ENCODE results near the gene CDT1.

CDT1 gene

DNA sequence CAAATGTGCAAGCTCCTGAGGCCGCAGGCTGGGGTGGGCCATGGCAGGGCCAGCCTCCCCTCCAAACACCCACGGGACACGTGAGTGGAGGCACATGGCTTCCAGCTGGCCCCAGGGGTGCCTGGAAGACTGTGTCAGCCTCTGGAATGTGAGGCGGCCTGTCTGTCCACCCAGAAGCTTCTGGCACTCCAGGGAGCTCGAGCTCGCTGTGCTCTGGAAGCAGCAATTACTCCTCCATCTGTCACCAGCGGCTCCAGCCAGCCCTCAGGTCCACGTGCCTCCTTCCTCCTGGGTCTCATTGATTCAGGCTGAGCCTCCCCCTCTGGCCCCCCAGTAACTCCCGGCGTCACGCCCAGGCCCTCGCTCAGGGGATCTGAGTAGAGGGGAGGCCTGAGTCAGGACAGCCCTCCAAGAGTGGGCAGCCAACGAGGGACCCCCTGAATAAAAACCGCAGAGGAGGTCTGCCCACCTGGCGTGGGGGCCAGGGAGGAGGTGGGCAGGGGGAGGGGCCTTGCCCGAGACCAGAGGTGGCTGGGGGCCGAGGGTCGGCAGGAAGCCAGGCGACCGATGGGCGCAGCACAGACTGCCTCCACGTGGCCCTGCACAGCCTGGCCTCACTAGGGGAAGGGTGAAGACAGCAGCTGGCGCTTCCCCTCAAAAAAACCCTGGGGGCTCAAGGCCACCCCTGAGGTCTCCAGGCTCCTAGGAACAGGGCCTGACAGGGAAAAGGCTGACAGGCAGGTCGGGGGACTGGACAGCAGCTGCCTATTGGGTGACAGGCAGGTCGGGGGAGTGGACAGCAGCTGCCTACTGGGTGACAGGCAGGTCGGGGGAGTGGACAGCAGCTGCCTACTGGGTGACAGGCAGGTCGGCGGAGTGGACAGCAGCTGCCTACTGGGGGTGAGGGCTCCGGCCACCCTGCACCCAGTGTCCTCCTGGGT is 30.4 kb upstream of the CDT1 start:
- no peaks in the 10 kb centered on the region for H3K79me2 ChIP-seq (ENCODE audit: insufficient read depth, low read length)

DNA sequence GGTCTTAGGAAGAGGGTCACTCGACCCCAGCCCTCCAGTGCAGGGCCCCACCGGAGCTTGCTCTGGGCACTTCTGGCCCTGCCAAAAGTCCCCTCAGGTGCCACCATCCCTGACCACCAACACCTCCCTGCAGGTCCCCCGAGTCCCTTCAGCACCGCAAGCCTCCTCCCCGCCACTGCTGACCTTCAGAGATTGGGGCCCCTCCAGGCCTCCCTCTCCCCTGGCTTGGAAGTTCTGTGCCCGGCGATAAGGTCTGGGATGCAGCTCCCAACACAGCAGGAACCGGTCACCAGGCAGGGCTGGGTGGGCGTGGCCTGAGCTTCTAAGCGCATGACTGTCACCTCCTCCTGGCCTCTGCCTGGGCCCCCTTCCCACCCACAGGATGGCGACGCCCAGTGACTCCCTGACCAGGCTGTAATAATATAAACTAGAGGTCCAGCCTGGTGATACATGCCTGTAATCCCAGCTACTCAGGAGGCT is 29.7 kb upstream of the CDT1 start:
- H3K36me3 ChIP-seq (ENCODE audit: insufficient read depth, low read length), result no peaks in the 10 kb centered on the region
- TF ChIP-seq, protein P1, sequence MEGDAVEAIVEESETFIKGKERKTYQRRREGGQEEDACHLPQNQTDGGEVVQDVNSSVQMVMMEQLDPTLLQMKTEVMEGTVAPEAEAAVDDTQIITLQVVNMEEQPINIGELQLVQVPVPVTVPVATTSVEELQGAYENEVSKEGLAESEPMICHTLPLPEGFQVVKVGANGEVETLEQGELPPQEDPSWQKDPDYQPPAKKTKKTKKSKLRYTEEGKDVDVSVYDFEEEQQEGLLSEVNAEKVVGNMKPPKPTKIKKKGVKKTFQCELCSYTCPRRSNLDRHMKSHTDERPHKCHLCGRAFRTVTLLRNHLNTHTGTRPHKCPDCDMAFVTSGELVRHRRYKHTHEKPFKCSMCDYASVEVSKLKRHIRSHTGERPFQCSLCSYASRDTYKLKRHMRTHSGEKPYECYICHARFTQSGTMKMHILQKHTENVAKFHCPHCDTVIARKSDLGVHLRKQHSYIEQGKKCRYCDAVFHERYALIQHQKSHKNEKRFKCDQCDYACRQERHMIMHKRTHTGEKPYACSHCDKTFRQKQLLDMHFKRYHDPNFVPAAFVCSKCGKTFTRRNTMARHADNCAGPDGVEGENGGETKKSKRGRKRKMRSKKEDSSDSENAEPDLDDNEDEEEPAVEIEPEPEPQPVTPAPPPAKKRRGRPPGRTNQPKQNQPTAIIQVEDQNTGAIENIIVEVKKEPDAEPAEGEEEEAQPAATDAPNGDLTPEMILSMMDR (IDR thresholded peaks at IDR 0.05; ENCODE audit: low read length), result no peak
- no peak for TF ChIP-seq EZH2 (IDR thresholded peaks at IDR 0.05; ENCODE audit: borderline replicate concordance, low read length)
- no peak overlapping the region for H3K4me2 ChIP-seq (ENCODE audit: low read length)
- peaks cover 3% of the 10 kb centered on the region; the same call in 1 of the 2 replicates for H3K27me3 ChIP-seq (ENCODE audit: insufficient read depth, low read length)
- H3K4me1 ChIP-seq (ENCODE audit: insufficient read depth, low read length, severe bottlenecking), result peaks cover 17% of the 10 kb centered on the region
- no peaks in the 10 kb centered on the region for H3K9me3 ChIP-seq (ENCODE audit: low read length)
- H3K9ac ChIP-seq (ENCODE audit: low read length), result no peak overlapping the region
- no peaks in the 10 kb centered on the region for H4K20me1 ChIP-seq (ENCODE audit: insufficient read depth, low read length)
- no peak overlapping the region for H3K4me3 ChIP-seq (ENCODE audit: low read depth, low read length, poor library complexity, severe bottlenecking)
- no peaks in the 10 kb centered on the region for H3F3A ChIP-seq (ENCODE audit: insufficient read depth, low read length)
- no peaks in the 10 kb centered on the region for H3K79me2 ChIP-seq (ENCODE audit: insufficient read depth, low read length)
- H3K9me2 ChIP-seq (ENCODE audit: low read depth, low read length), result no peaks in the 10 kb centered on the region
- H2AFZ ChIP-seq (ENCODE audit: low read length), result no peak overlapping the region
- H3K27ac ChIP-seq (ENCODE audit: low read depth, low read length, poor library complexity, severe bottlenecking), result no peak overlapping the region

More for the DNA sequence above, 30.4 kb upstream of the CDT1 start:
- Histone ChIP-seq H3K4me3 (ENCODE audit: low read depth, low read length, poor library complexity, severe bottlenecking) (no peak overlapping the region), H3K9me2 (ENCODE audit: low read depth, low read length) (no peaks in the 10 kb centered on the region), H2AFZ (ENCODE audit: low read length) (no peak overlapping the region), H3K4me2 (ENCODE audit: low read length) (no peak overlapping the region), H3K9me3 (ENCODE audit: low read length) (no peaks in the 10 kb centered on the region), H3K27ac (ENCODE audit: low read depth, low read length, poor library complexity, severe bottlenecking) (no peak overlapping the region), H3K4me1 (ENCODE audit: insufficient read depth, low read length, severe bottlenecking) (peaks cover 17% of the 10 kb centered on the region), H3K36me3 (ENCODE audit: insufficient read depth, low read length) (no peaks in the 10 kb centered on the region), H3K27me3 (ENCODE audit: insufficient read depth, low read length) (peaks cover 3% of the 10 kb centered on the region; the same call in 1 of the 2 replicates), H4K20me1 (ENCODE audit: insufficient read depth, low read length) (no peaks in the 10 kb centered on the region), H3F3A (ENCODE audit: insufficient read depth, low read length) (no peaks in the 10 kb centered on the region), H3K9ac (ENCODE audit: low read length) (no peak overlapping the region)
- TF ChIP-seq EZH2 (IDR thresholded peaks at IDR 0.05; ENCODE audit: borderline replicate concordance, low read length), result no peak
- TF ChIP-seq, protein P1 (IDR thresholded peaks at IDR 0.05; ENCODE audit: low read length), result no peak

DNA sequence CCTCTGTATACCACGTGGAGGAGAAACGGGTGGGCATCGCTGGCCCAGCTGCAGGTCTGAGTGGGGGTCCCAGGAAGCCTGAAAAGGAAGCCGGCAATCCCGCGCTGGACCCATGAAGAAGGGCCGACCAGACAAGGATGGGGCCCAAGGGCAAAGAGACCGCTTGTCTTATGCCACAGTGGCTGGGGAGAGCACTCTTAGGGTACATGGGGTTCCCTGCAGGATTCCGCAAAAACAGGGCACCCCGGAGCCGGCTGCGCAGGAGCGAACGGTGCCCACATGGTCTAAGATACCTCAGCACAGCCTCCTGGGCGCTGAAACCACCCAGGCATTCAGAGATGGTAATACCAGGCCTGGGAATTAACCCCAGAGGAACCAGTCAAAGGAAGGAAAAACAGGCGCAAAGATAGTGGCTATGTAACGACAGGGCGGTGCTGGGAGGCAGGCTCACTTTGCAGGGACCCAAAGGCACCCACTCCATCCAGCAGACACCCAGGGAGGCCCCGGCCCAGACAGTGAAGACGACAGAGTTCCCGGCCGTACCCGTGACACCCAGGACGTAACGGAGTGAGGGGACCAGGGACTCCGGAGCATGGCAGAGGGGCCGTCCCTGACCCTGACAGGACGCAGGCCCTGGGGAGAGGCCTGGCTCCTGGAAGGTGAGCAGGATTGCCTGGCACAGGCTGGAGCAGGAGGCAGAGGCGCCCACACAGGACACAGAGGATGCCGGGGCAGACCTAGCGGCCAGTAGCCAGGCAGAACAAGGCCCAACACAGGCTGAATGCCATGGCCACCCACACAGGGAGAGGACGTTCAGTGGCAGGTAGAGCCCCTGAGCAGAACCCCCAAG is 28.8 kb upstream of the CDT1 start:
- Histone ChIP-seq H3K79me2 (ENCODE audit: insufficient read depth, low read length) (no peaks in the 10 kb centered on the region), H4K20me1 (ENCODE audit: insufficient read depth, low read length) (no peaks in the 10 kb centered on the region), H3K27me3 (ENCODE audit: insufficient read depth, low read length) (peaks cover 3% of the 10 kb centered on the region; the same call in 1 of the 2 replicates), H2AFZ (ENCODE audit: low read length) (no peak overlapping the region), H3K9me2 (ENCODE audit: low read depth, low read length) (no peaks in the 10 kb centered on the region), H3K36me3 (ENCODE audit: insufficient read depth, low read length) (no peaks in the 10 kb centered on the region), H3F3A (ENCODE audit: insufficient read depth, low read length) (no peaks in the 10 kb centered on the region), H3K4me2 (ENCODE audit: low read length) (no peak overlapping the region), H3K4me3 (ENCODE audit: low read depth, low read length, poor library complexity, severe bottlenecking) (no peak overlapping the region), H3K9me3 (ENCODE audit: low read length) (no peaks in the 10 kb centered on the region), H3K4me1 (ENCODE audit: insufficient read depth, low read length, severe bottlenecking) (peaks cover 16% of the 10 kb centered on the region), H3K9ac (ENCODE audit: low read length) (no peak overlapping the region), H3K27ac (ENCODE audit: low read depth, low read length, poor library complexity, severe bottlenecking) (no peak overlapping the region)
- TF ChIP-seq, protein P1 (IDR thresholded peaks at IDR 0.05; ENCODE audit: low read length), result no peak
- TF ChIP-seq EZH2 (IDR thresholded peaks at IDR 0.05; ENCODE audit: borderline replicate concordance, low read length), result no peak
